ENCODE data around the gene PLXNB2.

Gene PLXNB2

DNA sequence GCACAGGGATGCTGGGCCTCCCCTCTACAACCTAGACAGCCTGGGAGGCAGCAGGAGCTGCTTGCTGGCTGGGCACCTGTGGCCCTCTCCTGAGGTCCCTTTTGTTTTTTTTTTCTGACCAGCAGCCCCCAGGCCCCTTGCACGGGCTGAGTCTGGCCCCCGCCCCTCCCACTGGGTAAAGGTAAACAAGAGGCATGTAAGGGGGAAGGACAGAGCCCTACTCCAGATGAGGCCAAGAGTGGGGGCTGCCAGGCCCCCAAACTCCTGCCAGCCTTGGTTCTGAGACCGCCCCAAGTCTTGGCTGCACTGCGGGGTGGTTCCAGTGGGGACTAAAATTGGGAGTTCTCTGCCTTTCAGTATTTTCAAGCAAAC lies 9.2 kb downstream of the PLXNB2 start:
- 84 to 86% methylated on average over 4 of the region's 4 CpGs for WGBS, 2 experiments
- Histone ChIP-seq H3K4me3 (ENCODE audit: insufficient read depth, low read depth, low read length) (no peak overlapping the region), H3K27me3 (ENCODE audit: control insufficient read depth, insufficient read depth, low read length, poor library complexity, severe bottlenecking) (peaks cover 10% of the 10 kb centered on the region), H3K36me3 (ENCODE audit: control insufficient read depth, insufficient read depth, low read length) (no peaks in the 10 kb centered on the region), H3K27ac (ENCODE audit: insufficient read depth, low read depth, low read length, poor library complexity, severe bottlenecking) (no peak overlapping the region), H3K9me3 (ENCODE audit: control insufficient read depth, low read length) (no peaks in the 10 kb centered on the region), H3K4me1 (ENCODE audit: control insufficient read depth, insufficient read depth, low read length) (peaks cover 34% of the 10 kb centered on the region)

DNA sequence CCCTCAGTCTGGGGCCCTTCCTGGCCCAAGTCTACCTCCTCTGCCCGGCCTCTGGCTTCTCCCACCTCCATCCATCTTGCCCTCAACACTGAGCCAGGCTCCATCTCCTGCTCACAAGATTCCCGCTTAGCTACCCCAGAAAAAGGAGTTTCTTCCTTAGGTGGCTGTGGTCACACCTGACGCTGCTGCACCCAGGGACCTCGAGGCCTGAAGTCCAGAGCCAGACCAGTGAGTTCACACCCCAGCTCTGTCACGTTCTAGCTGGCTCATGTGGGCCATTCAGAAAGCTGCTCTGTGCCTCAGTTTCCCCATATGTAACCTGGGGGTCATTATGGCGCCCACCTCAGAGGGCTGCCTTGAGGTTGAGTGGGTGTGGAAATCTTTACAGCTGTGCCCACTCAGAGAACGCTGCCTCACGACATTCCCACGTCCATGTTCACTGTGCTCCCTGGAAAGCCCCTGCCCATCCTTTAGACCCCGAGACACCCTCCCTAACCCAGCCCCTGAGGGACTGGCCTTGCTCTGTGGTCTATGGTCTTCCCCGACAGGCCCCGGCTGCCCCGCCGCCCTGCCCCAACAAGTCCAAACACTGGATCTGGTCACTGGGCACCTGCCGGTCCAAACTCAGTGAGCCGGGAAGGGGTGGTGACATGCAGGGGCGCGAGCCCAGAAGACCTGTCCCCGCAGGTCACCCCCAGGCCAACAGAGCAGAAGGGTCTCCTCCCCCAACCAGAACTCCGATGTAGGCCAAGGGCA lies 9.8 kb downstream of the PLXNB2 start:
- WGBS, 2 experiments = 93 to 95% methylated on average over 20 of the region's 20 CpGs
- H3K36me3 ChIP-seq (ENCODE audit: control insufficient read depth, insufficient read depth, low read length) = no peaks in the 10 kb centered on the region
- no peak overlapping the region for H3K4me3 ChIP-seq (ENCODE audit: insufficient read depth, low read depth, low read length)
- H3K9me3 ChIP-seq (ENCODE audit: control insufficient read depth, low read length) = no peaks in the 10 kb centered on the region
- peaks cover 39% of the 10 kb centered on the region for H3K4me1 ChIP-seq (ENCODE audit: control insufficient read depth, insufficient read depth, low read length)
- peaks cover 10% of the 10 kb centered on the region for H3K27me3 ChIP-seq (ENCODE audit: control insufficient read depth, insufficient read depth, low read length, poor library complexity, severe bottlenecking)
- no peak overlapping the region for H3K27ac ChIP-seq (ENCODE audit: insufficient read depth, low read depth, low read length, poor library complexity, severe bottlenecking)

DNA sequence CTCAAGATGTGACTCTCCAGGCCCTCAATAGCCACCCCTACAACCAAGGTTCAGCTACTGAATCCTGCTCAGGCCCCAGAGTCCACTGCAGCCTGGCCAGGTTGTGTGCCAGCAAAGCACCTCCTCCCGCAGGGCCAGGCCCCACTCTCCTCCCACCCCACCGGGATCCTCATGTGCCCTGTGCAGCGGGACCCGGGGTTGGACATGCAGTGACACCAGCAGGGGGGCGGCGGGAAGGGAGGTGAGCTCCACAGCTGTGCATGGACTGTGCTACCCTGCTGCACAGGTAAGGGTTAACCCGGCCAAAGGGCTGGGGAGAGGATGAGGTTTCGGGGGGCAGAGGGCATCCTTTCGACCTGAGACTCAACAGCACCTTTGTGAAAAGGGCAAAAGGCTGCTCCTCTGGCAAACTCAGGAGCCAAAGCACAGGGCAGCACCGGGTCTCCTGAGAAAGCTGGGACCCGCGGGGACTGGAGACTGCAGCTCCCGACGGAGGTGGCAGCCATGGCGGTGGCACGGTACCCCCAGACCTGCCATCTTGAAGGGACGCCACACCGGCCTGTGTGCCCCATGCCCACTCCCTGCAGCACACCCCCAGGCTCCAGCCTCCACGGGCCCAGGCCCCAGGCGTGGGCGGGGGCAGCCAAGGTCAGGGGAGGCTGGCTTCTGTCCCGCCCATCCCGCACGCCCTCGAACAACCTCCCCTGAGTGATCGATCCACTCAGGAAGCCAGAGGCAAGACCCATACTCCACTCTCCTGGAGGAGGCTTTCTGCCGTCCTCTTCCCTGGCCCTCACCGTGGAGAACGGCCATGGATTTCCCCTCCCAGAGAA lies 10.6 kb downstream of the PLXNB2 start:
- H3K9me3 ChIP-seq (ENCODE audit: control insufficient read depth, low read length) = no peaks in the 10 kb centered on the region
- H3K27me3 ChIP-seq (ENCODE audit: control insufficient read depth, insufficient read depth, low read length, poor library complexity, severe bottlenecking) = peaks cover 10% of the 10 kb centered on the region
- no peaks in the 10 kb centered on the region for H3K36me3 ChIP-seq (ENCODE audit: control insufficient read depth, insufficient read depth, low read length)
- no peak overlapping the region for H3K27ac ChIP-seq (ENCODE audit: insufficient read depth, low read depth, low read length, poor library complexity, severe bottlenecking)
- H3K4me3 ChIP-seq (ENCODE audit: insufficient read depth, low read depth, low read length) = no peak overlapping the region
- 90 to 93% methylated on average over 29 of the region's 29 CpGs for WGBS, 2 experiments
- H3K4me1 ChIP-seq (ENCODE audit: control insufficient read depth, insufficient read depth, low read length) = peaks cover 44% of the 10 kb centered on the region

DNA sequence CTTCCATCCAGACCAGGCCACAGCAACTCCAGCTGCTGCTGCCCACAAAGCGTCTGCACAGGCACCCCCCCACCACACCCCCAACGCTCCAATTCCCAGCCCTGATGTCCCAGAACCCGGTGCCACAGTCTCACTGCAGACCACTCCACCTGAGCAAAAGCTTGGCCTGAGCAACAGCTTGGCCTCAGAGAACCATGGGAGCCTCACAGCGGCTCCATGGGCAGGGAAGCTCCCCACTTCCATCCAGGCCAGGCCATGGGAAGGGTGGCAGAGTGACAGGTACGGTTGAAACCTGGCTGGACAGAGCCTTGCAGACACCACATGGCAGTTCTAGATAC lies 13.2 kb downstream of the PLXNB2 start:
- 78 to 84% methylated on average over 5 of the region's 5 CpGs for WGBS, 2 experiments

DNA sequence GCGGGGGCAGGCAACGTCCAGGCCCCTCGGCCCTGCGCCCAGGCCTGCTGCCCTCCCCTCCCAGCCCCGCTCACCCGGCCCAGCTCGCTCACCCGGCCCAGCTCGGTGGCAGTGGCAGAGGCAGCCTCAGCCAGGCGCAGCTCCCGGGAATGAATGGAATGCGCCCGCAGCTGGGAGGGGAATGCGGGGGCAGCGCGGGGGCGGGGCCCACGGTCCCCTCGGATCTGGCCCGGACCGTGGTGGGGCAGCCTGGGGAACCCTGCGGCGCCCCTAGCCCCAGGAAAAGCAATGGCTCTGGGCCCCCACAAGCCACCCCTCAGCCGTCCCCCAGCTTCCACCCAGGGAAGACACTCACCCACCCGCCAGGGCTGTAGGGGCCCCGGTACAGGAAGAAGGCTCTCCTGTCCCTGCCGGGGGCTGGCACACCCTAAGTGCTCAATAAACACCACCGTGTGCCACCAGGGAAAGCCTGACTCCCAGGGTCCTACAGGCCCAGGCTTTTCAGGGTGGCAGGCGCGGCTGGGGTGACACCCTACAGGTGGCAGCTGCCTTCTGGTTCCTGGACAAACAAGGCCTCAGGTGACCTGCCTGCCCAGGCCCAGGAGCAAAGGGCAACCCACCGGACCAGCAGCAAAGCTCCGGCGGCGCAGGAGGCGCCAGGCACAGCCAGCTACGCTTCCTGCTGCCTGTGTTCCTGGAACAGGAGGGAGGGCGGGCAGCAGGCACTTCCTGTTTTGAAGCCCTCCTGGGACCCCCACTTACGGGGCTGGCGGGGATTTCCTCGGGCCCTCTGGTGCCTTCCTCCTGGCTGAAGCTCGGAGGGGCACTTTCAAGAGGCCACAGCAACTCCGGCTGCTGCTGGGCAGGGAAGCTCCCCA lies 13.8 kb downstream of the PLXNB2 start:
- Histone ChIP-seq H3K4me3 (ENCODE audit: insufficient read depth, low read depth, low read length) (peak overlapping the region; percentile 24), H3K36me3 (ENCODE audit: control insufficient read depth, insufficient read depth, low read length) (peaks cover 11% of the 10 kb centered on the region), H3K9me3 (ENCODE audit: control insufficient read depth, low read length) (no peaks in the 10 kb centered on the region), H3K4me1 (ENCODE audit: control insufficient read depth, insufficient read depth, low read length) (peaks cover 33% of the 10 kb centered on the region), H3K27ac (ENCODE audit: insufficient read depth, low read depth, low read length, poor library complexity, severe bottlenecking) (peak overlapping the region; percentile 78), H3K27me3 (ENCODE audit: control insufficient read depth, insufficient read depth, low read length, poor library complexity, severe bottlenecking) (no peaks in the 10 kb centered on the region)
- 26 to 27% methylated on average over 42 of the region's 42 CpGs for WGBS, 2 experiments

More for the DNA sequence above, 13.2 kb downstream of the PLXNB2 start:
- Histone ChIP-seq H3K9me3 (ENCODE audit: control insufficient read depth, low read length) (no peaks in the 10 kb centered on the region), H3K36me3 (ENCODE audit: control insufficient read depth, insufficient read depth, low read length) (peaks cover 6% of the 10 kb centered on the region), H3K4me1 (ENCODE audit: control insufficient read depth, insufficient read depth, low read length) (peaks cover 36% of the 10 kb centered on the region), H3K27ac (ENCODE audit: insufficient read depth, low read depth, low read length, poor library complexity, severe bottlenecking) (peak overlapping the region; percentile 78), H3K4me3 (ENCODE audit: insufficient read depth, low read depth, low read length) (no peak overlapping the region), H3K27me3 (ENCODE audit: control insufficient read depth, insufficient read depth, low read length, poor library complexity, severe bottlenecking) (peaks cover under 1% of the 10 kb centered on the region)

DNA sequence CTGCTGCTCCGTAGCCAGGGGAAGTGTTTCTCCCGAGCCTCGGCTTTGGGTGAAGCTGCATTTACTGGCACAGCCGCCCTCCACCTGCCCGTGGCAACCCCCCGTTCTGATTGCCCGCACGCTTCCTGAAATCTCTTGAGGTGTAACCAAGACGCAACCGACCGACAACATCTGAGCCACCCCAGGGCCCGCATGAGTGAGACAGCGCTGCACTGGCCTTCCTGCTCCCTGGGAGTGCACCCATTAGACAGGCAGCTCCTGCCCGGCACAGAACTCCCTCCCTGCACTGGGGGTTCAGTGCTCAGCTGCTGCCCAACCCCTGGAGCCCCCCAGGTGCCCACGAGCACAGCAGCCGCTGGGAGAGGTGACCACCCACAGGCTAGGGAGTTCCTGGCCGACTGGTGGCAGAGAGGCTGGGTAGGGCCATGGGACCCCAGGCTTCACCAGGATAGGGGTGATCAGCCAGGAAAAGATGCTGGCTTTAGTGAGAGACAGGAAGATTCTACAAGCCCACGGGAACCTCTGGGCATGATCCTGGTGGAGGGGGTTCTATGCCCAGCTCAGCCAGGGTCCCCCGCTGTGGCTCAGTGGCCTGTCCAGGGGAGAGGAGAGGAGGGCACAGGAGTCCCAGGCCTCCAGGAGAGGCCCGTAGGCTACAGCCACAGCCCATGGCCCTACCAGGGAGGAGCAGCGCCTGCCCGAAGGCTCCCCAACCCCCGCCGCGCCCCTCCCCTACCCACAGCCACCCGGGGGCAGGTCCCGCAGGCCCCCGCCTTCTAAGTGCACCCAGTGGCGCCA lies 14.6 kb downstream of the PLXNB2 start:
- H3K27ac ChIP-seq (ENCODE audit: insufficient read depth, low read depth, low read length, poor library complexity, severe bottlenecking) = peak overlapping the region; percentile 78
- peaks cover 18% of the 10 kb centered on the region for H3K36me3 ChIP-seq (ENCODE audit: control insufficient read depth, insufficient read depth, low read length)
- WGBS, 2 experiments = 63% methylated on average over 29 of the region's 29 CpGs
- H3K9me3 ChIP-seq (ENCODE audit: control insufficient read depth, low read length) = no peaks in the 10 kb centered on the region
- H3K4me1 ChIP-seq (ENCODE audit: control insufficient read depth, insufficient read depth, low read length) = peaks cover 33% of the 10 kb centered on the region
- peak overlapping the region; percentile 24 for H3K4me3 ChIP-seq (ENCODE audit: insufficient read depth, low read depth, low read length)
- H3K27me3 ChIP-seq (ENCODE audit: control insufficient read depth, insufficient read depth, low read length, poor library complexity, severe bottlenecking) = no peaks in the 10 kb centered on the region

DNA sequence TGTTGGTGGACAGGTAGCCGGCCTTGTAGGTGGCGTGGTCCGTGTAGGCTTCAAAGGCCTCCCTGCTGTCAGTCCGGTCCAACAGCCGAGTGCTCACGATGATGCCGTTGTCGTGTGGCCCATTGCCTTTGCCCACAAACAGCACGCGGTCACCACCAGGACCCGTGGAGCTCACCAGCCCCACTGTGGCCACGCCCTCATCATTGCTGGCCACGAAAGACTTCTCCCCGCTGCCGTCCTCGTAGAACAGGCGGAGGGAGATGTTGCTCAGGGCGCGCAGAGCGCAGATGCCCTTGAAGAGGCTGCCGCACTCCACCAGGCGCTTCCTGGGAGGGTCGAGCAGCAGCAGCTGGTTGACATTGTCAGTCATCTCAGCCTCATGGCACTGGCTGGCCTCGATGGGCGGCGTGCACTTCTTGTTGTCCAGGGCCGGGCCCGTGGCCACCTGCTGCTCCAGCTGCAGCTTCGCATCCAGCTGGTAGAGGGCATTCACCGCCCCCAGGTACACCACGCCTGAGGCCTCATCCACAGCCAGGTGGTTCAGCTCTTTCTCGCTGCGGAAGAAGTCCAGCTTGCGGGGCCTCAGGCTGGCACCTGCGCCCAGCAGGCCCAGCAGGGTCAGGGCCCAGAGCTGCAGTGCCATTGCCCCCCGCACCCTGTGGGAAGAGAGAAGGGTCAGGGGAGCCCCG lies 17.4 kb downstream of the PLXNB2 start:
- H3K36me3 ChIP-seq (ENCODE audit: control insufficient read depth, insufficient read depth, low read length) = peaks cover 31% of the 10 kb centered on the region
- peaks cover 26% of the 10 kb centered on the region for H3K4me1 ChIP-seq (ENCODE audit: control insufficient read depth, insufficient read depth, low read length)
- WGBS, 2 experiments = 96% methylated on average over 37 of the region's 37 CpGs
- no peaks in the 10 kb centered on the region for H3K9me3 ChIP-seq (ENCODE audit: control insufficient read depth, low read length)
- no peak overlapping the region for H3K4me3 ChIP-seq (ENCODE audit: insufficient read depth, low read depth, low read length)
- H3K27ac ChIP-seq (ENCODE audit: insufficient read depth, low read depth, low read length, poor library complexity, severe bottlenecking) = no peak overlapping the region
- H3K27me3 ChIP-seq (ENCODE audit: control insufficient read depth, insufficient read depth, low read length, poor library complexity, severe bottlenecking) = no peaks in the 10 kb centered on the region

DNA sequence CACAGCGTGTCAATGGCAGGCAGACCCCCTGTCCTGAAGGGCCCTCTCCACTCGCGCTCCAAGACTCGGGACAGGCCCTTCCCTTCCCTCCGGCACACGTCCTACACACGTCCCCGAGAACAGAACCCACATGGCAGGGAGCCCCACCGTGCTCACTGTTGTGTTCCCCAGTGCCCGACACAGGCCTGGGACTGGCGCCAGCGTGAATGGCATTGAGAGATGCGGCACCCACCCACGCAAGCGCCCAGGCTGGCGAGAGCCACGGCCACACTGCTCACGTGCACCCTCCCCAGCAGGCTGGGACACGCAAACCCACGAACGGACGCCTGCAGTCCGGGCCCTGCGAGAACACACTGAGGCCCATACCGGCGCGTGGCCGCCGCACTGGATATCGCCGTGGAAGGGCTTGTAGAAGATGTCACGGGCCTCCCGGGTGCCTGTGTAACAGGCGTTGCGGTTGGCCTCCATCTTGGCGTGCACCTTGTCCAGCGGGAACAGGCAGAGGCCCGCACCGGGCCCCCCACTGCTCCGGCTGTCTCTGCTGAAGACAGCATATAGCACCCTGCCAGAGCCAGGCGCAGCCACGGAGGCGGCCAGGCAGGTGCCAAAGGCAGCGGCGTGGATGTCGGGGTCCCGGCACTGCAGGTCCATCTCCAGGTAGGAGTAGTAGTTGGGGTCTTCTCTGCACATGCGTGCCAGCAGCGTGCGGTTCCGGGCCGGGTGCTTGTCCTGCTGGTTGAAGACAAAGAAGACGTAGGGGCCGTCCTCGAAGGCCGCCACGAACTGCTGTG lies 18.1 kb downstream of the PLXNB2 start:
- 96 to 97% methylated on average over 57 of the region's 57 CpGs for WGBS, 2 experiments
- H3K4me3 ChIP-seq (ENCODE audit: insufficient read depth, low read depth, low read length) = no peak overlapping the region
- peaks cover 20% of the 10 kb centered on the region for H3K4me1 ChIP-seq (ENCODE audit: control insufficient read depth, insufficient read depth, low read length)
- peaks cover 37% of the 10 kb centered on the region for H3K36me3 ChIP-seq (ENCODE audit: control insufficient read depth, insufficient read depth, low read length)
- no peak overlapping the region for H3K27ac ChIP-seq (ENCODE audit: insufficient read depth, low read depth, low read length, poor library complexity, severe bottlenecking)
- H3K9me3 ChIP-seq (ENCODE audit: control insufficient read depth, low read length) = no peaks in the 10 kb centered on the region
- H3K27me3 ChIP-seq (ENCODE audit: control insufficient read depth, insufficient read depth, low read length, poor library complexity, severe bottlenecking) = no peaks in the 10 kb centered on the region
